ENCODE data around the gene PNLDC1.
"Not testable (repeated sequence)": the region's sequence is repeated elsewhere in the genome, so short reads cannot be mapped to it uniquely, and the experiment has no call there.

The PNLDC1 gene

DNA sequence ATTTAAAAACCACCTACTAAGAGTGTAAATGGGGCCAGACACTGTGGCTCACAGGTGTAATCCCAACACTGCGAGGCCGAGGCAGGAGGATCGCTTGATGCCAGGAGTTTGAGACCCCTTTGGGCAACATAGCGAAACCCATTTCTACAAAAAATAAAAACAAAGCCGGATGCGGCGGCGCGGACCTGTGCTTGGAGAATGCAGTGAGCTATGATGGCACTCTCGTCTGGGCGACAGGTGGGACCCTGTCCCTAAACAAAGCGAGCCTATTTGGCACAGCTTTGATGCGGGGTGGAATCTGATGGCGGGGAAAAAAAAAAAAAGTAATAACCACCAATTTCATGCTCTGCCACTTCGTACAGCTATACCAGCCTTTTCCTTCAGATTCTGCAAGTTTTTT is 11.8 kb upstream of the PNLDC1 start:
- DNase-seq (ENCODE audit: low read depth): no peak

DNA sequence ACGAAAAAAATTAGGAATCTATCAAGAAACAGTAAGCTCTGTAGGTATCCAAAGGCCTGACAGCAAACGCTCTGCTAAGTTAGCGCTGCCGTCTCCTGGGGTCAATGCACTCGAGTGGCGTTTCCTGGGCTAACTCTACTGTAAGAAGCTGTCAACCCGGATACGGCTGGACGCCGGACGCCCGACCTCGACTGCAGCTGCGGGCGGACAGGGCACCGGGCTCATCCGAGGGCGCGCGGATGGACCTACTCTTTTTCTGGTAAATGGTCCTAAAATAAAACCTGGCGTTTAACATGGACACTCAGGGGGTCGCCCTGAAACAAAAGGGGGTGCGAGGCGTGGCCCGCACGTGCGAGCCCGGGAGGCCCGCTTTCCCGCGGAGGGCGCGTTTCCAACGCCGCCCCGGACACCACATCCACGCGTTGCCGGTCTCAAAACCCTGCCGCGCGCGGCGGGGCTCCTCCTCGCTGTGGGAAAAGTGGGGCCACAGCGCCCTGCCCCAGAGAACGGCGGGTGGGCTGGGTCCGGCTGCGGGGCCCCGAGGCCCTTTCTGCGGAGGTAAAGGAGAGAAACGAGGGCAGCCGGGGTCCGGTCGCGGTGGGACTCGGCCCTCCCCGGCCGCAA is 11.2 kb upstream of the PNLDC1 start:
- DNase-seq (ENCODE audit: low read depth): peak; percentile 58

DNA sequence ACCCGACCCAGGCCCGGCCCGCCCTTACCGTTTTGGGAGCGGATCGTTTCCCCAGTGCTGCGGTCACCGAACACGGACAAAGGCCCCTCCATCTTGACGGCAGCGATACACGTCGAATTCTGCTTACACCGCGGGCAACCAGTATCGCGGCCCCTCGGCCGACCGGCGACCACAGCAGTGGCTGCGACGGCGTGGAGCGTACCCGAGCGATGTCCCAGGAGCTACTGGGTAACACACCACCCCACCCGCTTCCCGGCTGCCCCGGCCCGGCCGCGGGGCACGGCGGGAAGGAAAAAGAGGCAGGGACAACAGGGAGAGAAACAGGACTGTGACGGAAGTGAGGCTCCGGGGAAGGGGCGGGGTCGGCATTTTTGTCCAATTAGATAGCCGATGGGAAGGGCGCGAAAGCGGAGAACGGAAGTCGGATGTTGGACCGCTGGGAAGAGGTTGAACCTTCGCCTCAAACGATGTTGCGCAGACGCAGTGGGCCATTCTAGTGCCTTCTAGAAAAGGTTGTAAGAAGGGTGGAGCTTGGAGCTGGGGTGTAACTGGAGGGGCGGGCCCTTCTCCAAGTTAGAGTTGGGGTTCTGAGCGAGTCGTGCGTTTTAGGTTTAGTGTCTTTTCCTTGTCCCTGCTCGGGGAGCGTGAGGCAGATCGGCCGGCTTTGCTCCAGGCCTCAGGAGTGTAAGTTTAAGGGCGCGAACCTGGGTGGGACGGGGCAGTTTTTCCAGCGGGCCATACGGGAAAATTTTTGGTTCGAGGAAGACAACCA is 10.5 kb upstream of the PNLDC1 start, which contains the start of gene TCP1:
TCP1 (minus strand) TSS at position 226 of the 772 bp plus-strand sequence; CDS start at position 92, 134 bp downstream.
- DNase-seq (ENCODE audit: low read depth): peak; percentile 100

DNA sequence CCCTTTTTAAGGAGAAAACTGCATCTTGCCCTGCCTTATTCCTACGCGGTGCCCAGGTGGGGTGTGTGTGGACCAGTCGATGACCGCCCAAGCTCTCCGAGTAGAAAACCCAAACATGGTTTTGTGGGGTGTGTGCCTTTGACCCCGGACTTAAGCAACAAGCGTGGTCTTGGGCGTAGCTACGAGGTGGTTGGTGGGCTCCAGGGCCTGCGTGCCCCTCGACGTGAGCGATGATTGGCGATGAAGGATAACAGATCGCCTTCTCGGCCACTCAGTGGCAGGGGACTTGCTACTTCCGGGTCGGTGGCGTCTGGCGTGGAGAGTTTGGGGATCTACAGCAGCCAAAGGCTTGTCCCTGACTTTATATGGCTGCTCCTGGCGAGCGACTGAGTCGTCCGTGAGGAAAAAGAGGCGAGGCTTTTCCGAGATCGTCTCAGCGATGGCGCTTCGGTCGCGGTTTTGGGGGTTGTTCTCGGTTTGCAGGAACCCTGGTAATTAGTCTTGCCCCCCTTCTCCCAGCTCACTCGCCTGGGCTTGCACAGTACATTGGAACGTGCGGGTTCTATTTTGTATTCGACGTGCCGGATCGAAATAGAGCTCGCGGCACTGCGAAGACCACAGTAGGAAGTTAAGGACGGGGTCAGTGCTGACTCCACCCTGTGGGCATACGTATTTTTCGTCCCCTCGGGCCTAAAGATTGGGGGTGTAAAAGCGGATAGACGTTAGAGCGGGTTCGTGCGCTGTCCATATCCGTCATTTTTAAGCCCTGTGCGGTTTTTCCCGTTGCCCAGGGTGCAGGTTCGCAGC is 9.7 kb upstream of the PNLDC1 start, which contains the start of gene MRPL18:
MRPL18 (plus strand) TSS at position 319 of the 807 bp plus-strand sequence; CDS start at position 440, 121 bp downstream.
- peak; percentile 99 for DNase-seq (ENCODE audit: low read depth)

DNA sequence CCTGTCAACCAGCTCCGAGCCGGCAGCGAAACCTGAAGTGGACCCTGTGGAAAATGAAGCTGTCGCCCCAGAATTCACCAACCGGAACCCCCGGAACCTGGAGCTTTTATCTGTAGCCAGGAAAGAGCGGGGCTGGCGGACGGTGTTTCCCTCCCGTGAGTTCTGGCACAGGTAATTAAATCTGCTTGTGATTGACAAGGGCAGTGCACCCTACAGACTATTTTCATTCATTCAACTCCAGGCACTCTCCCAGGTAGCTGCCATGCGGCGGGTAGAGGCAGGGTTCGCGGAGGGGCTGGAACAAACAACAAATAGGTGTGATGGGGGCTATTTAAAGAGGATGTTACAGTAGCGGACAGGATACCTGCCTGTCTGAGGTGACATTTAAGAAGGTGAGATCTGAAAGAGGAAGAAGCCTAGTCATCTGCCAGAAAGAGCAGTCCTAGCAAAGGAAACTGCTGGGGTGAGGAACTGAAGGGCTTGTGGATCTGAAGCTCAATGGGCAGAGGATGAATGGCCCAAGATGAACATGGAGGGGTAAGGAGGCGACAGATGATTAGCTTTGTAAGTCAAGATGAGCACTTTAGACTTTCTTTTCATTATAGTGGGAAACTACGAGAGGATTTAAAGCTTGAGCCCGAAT is 9.0 kb upstream of the PNLDC1 start:
- no peak for DNase-seq (ENCODE audit: low read depth)

DNA sequence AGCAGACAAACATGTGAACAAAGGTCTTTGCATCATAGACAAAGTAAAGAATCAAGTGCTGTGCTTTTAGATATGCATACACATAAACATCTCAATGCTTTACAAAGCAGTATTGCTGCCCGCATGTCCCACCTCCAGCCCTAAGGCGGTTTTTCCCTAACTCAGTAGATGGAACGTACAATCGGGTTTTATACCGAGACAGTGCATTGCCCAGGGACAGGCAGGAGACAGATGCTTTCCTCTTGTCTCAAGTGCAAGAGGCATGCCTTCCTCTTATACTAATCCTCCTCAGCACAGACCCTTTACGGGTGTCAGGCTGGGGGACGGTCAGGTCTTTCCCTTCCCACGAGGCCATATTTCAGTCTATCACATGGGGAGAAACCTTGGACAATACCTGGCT is 5.1 kb upstream of the PNLDC1 start:
- DNase-seq (ENCODE audit: low read depth): not testable (repeated sequence)

DNA sequence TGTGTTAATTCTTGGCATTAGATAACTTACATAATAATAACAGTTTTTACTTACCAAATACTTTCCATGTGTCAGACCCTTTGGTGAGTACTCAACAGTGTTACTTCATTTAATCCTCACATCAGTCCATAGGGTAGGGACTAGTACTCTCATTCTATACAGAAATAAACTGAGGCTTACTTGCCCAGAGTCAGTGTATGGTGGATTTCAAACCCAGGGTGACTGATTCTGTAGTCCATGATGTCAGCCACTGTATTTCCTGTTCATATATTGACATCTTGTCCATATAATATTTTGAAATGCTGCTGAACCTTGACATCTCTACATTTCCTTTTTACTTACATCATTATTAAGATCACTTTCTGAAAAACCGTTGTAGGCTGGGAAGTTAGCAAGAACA is 2.5 kb upstream of the PNLDC1 start:
- no peak for DNase-seq (ENCODE audit: low read depth)

DNA sequence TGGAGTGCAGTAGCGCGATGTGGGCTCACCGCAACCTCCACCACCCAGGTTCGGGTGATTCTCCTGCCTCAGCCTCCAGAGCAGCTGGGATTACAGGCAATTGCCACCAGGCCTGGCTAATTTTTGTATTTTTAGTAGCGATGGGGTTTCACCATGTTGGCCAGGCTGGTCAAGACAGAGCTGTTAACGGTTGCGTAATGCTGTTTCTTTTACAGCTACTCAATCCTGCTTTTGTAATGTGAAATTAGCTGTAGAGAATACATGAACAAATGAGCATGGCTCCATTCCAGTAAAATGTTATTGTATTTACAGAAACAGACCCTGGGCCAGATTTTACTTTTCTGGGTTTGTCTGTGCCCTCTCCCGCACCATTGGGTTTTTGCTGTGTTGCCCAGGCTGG is 1.9 kb downstream of the PNLDC1 start:
- DNase-seq (ENCODE audit: low read depth): no peak

DNA sequence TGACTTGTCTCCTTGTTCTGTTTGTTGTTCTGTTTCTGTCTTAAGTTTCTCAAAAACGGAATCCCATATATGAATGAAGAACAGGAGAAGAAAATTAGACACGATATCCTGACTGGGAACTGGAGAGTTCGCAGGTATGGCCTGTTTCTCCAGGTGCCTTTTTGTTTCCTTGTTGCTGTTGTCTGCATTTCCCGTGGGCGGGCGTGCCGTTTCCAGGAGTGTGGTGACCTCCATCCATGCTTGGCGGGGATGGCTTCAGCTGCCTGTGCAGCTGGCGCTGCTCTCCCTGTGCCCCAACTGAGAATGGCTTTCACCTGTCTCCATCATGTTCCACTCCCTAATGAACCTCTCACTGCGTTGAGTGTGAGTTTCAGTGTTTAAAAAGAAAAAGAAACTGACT is 4.4 kb downstream of the PNLDC1 start:
- DNase-seq (ENCODE audit: low read depth): no peak

DNA sequence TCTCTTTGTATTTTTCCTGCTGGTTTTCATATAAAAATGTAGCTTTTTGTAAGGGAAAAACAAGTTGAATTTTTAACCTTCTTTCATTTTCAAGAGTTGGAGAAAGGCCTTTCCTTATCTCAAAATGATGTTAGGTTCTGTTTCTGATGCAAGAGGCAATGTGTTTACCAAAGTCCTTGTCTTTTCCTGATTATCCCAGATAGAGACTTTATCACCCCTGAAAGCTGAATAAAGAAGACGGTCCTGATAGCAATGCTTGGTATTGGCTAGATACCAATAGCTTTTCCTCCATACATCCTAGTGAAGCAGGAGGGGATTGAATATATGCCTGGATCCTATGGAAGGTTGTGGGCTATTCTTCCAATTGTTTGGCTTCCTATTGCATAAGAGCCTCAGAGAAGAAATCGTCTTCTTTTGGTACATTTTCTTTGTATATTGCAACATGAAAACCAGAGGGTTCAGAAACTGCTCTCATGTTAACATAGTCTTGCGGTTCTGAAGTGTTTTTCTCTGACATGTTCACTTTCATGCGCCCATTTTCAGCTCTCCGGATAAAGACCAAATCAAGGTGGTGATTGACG is 5.5 kb downstream of the PNLDC1 start:
- no peak for DNase-seq (ENCODE audit: low read depth)

DNA sequence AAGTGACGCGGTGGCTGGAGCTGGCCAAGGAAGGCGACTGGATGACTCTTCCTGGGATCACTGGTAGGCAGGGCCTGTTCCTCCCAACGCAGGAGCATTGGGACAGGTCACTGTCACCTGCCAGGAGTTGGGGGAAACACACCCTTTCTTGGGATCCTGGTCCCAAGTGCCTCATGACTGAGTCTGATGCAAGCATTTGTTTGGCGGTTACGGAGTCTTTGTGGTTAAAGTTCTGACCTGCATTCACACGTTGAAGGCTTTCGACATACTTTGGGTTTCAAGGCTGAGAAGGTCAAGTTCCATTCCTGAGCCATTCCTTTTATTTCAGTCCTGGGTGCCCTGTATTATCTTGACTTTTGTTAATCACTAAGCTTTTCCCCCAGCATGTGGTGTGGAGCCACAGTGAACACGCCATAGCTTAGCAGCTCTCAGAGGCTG is 6.0 kb downstream of the PNLDC1 start:
- DNase-seq (ENCODE audit: low read depth): peak; percentile 67

DNA sequence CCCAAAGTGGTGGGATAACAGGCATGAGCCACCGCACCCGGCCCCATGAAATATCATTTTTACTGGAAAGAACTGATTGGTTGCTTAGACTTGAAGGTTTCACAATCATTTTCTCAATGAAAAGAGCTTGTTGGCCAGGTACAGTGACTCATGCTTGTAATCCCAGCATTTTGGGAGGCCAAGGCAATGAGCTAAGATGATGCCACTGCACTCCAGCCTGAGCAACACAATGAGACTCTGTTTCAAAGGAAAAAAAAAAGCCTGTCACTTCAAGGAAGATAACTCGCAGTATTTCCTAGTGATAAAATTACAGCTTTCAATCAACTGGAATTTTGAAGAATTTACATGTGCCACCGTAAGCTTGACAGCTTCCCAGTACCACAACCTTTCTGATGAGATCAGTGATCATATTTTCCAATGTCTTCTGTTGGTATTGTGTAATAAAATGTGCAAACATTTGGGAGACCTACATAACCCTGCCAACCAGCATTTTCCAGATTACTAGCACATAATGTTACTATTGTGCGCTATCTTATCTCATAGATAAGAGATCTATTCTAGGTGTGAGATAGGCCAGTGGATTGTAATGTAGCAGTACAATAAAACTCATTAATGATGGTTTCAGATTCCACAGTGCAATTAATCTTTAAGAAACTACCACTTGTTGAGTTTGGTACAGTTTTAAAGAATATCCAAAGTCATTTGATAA is 7.2 kb downstream of the PNLDC1 start:
- no peak for DNase-seq (ENCODE audit: low read depth)

DNA sequence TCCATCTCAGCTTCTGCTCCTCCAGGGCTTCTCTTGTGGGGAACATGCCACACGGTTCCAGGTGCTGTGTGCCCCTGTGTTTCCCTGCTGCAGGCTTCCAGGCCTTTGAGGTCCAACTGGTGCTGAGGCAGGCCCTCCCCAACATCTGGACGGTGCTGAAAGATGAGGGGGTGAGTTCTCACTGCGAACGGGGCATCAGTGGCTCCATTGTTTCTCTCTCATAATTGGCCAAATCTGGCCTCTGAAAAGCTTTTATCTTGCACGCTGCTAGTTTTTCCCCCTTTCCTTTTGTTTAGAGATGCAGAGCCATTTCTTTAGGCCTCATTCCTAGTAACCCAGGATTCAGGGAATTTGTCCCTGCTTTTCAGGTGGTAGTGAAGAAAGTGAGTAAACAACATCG is 8.6 kb downstream of the PNLDC1 start:
- no peak for DNase-seq (ENCODE audit: low read depth)

DNA sequence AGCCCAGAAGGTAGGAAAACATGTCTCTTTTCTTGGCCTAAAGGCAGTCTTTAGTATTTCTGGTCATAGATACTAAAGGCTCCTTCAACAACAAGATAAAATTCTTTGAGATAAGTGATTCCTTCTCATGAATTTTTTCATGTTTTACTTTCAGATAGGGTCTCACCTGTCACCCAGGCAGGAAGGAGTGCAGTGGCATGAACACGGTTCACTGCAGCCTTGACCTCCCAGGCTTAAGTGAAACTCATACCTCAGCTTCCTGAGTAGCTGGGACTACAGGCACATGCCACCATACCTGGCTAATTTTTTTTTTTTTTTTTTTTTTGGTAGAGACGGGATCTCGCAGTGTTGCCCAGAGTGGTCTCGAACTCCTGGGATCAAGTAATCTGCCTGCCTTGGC is 9.1 kb downstream of the PNLDC1 start:
- DNase-seq (ENCODE audit: low read depth): no peak

DNA sequence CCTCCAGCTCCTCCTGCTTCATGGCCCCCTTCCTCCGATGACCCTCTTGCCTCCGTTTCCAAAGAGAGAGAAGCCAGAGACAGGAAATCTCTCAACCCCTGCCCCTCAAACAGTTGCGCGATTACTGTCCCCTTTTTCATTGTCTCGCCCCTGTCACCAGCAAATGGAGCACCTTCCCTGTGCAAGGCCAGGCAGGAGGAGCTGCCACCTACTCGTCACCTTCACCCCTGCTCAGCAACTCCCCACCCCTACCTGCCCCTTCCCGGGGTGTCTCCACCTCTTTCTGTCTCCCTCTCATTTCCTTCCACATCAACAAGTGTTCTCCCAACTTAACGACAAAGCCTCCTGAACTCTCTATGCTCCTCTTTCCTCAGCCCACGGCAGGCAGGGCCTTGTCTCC is 13.7 kb downstream of the PNLDC1 start:
- no peak for DNase-seq (ENCODE audit: low read depth)

DNA sequence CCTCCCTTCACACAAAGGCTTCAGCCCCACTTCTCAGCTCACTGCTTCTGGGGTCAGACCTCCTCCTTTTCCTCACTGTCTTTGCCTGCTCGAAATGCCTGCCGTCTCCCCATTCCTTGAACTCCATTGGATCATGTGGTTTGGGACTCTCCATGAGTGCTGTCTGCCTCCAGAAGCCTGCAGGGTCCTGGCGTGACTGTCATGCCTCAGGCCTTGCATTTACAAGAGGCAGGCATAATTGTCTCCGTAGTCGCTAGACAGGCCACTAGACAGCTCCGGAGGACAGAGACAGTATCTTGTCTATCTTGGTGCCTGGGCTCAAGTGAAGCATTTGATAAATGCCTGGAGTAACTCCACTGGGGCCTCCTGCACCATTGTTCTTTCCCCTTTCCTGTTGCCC is 15.3 kb downstream of the PNLDC1 start:
- DNase-seq (ENCODE audit: low read depth): no peak

DNA sequence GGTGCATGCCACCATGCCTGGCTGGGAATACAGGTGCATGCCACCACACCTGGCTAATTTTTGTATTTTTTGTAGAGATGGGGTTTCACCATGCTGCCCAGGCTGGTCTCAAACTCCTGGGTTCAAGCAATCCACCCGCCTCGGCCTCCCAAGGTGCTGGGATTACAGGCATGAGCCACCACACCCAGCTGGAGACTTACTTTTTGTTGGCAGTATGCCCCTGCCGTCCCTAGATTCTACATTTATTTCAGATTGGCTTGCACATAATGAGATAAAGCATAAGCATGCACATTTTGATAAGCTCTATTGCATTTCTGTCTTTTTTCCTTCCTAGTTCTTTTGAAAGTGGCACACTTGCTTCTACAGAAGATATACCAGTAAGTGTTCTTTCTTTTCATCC is 16.7 kb downstream of the PNLDC1 start:
- DNase-seq (ENCODE audit: low read depth): not testable (repeated sequence)

DNA sequence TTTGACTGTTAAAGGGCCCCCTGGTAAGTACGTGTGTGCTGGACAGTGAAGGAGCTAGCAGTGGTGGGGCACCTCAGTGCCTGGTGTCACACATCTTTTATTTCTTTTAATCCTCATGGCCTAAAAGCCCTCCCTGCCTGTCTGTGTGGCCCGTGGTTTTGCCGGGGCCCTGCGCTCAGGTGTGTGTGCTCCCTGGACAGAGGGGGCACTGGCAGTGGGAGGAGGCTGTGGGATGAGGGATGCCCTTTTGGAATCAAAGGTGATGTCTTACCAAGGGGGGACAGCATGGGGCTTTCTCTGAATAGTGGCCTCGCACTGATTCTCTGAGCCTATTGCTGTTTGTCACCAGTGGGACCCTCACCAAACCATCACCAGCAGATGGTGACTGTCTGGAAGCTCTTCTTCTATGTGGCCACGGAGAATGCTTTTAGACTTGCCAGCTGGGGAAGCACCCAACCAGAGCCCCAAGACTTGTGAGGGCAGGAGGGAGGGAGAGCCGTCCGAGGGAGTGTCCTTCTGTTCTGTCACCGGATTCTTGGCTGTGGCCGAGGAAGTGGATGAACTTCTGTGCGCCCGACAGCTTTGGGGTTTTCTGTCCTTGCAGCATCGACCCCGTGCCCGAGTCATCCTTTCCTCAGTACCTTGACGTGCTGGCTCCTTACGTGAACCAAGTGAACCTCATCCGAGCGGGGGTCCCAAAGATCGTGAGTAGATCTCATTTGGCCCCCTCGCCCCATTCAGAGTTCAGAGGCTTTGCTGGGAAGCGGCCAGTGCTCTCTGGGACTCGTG is 18.1 kb downstream of the PNLDC1 start:
- DNase-seq (ENCODE audit: low read depth): no peak

DNA sequence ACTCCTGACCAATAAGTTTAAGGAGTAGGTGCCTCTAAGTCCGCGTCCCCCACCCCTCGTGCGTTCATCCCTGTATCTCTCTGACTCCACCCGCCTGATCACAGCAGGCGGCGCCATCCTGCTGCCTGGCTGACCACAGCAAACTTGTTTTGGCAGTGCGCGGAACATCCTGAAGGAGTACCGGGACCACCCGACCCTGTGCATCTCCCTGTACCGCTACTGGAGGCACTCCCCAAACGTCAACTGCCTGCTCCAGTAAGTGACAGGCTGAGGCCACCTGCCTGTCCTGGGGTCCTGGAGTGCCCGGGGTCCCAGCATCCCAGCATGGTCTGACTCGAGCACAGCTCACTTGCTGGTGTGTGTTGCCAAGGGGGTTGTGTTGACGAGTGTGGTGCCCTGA is 19.0 kb downstream of the PNLDC1 start:
- DNase-seq (ENCODE audit: low read depth): no peak

DNA sequence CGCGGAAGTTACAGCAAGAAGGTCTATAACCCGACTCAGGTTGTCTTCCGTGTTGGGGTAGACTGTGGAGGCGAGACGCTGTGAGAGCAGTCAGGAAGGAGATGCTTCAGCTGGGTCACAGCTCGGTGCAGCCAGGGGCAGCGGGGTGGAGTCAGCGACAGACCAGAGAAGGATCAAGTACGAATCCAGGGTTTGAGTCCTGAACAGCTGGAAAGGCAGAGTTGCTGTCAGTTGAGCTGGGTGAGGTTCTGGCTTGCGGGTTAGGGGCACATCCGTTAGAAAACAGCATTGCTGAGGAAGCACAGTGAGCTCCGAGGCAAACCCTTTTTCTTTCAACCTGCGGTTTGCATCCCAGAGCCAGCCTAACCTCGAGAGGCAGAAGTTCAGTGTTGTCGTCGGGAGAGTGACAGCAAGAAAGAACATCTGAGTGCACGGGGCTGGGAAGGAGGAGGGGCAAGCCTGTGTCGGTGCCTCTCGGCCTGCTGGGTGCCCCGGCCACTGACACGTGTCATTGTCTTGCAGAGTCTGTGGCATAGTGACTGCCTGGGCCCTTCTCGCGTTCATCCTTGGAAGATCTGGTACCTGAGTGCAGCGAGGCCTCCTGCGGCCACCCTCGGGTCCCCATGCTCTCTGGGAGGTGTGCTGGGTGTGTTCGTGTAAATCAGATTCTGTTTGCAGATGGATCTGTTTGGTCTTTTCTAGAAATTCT is 20.0 kb downstream of the PNLDC1 start:
- no peak for DNase-seq (ENCODE audit: low read depth)
